Pons (tissue), 1 donor: ENCODE results near the gene SLC6A16.
"Not testable (repeated sequence)": the region's sequence is repeated elsewhere in the genome, so short reads cannot be mapped to it uniquely, and the experiment has no call there.

Experiments
- DNase-seq: peaks from one replicate; pipeline ENCODE4 v3.0.0-alpha.2; 2016; ENCODE audit warnings: low spot score

Gene SLC6A16

GRCh38 chr19:49344505-49345423 is 19.8 kb upstream of the SLC6A16 start:
- DNase-seq = no peak

GRCh38 chr19:49343123-49343522 is 18.1 kb upstream of the SLC6A16 start:
- no peak for DNase-seq

- DNase-seq = no peak
Measured at GRCh38 chr19:49342291-49342721, 17.3 kb upstream of the SLC6A16 start.

- no peak for DNase-seq
Measured at GRCh38 chr19:49340865-49341718, 16.1 kb upstream of the SLC6A16 start.

GRCh38 chr19:49340069-49340864 is 15.3 kb upstream of the SLC6A16 start:
- no peak for DNase-seq

- DNase-seq = peak; percentile 17
Measured at GRCh38 chr19:49339301-49340068, 14.5 kb upstream of the SLC6A16 start.

- DNase-seq = no peak
Measured at GRCh38 chr19:49338691-49339300, 13.8 kb upstream of the SLC6A16 start.

- DNase-seq = no peak
Measured at GRCh38 chr19:49338023-49338677, 13.2 kb upstream of the SLC6A16 start.

GRCh38 chr19:49337267-49338022 is 12.5 kb upstream of the SLC6A16 start:
- no peak for DNase-seq

- no peak for DNase-seq
Measured at GRCh38 chr19:49336482-49337266, 11.7 kb upstream of the SLC6A16 start.

- DNase-seq = no peak
Measured at GRCh38 chr19:49335784-49336481, 10.9 kb upstream of the SLC6A16 start.

GRCh38 chr19:49335071-49335783 is 10.2 kb upstream of the SLC6A16 start, which contains the start of gene CD37:
TSS of gene CD37 (plus strand) at chr19:49335406. CDS start at chr19:49335541, 135 bp downstream.
- DNase-seq = peak; percentile 35

- DNase-seq = peak; percentile 12
Measured at GRCh38 chr19:49333811-49334288, 8.9 kb upstream of the SLC6A16 start.

GRCh38 chr19:49333418-49333805 is 8.4 kb upstream of the SLC6A16 start:
- DNase-seq = no peak

- DNase-seq = not testable (repeated sequence)
Measured at GRCh38 chr19:49332691-49333417, 7.9 kb upstream of the SLC6A16 start.

GRCh38 chr19:49331616-49332055 is 6.6 kb upstream of the SLC6A16 start:
- peak; percentile 64 for DNase-seq
